ENCODE measurements around the gene IL11RA. TPM values are rescaled to one million over a fixed set of nuclear protein-coding genes. Genes with fewer than 3 reads are reported as not detected.

Gene IL11RA
- total RNA-seq: 1.8 and 4.7 TPM in 2 replicates

DNA sequence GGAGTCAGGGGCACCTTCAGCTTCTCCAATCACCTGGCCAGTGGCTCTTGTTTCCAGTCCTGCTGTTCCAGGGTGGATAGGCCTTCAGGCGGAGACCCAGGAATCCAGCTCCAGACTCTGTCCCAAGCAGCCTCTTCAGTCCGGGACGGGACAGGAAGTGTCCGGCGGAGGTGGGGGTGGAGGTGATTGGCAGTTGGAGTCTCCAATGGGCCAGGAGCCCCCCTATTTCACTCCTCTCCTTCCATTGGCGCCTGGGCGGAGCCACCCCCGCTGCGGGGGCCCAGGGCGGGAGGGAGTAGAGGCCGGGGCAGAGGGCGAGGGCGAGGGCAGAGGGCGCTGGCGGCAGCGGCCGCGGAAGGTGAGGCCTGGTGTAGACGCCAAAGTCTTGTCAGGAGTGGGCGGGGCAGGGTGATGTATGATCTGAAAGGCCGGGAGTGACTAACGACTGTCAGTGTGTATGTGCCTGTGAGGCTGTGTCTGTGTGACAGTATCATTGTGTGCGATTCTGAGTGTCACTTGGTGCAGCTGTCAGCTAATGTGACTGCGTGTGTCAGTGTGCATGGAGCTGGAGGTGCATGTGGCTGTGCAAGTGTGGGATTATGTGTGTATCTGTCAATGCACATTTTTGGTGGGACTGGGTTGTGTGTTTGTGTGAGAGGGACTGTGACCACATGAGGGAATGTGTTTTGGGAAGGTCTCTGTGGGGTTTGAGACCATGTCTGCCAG lies at the start of gene IL11RA:
Gene IL11RA (plus strand): TSS at position 310 of the 726 bp plus-strand sequence. CDS start 3,033 bp downstream, outside the sequence.
- no peak for DNase-seq (ENCODE audit: low read depth)
- TF ChIP-seq, protein P1, sequence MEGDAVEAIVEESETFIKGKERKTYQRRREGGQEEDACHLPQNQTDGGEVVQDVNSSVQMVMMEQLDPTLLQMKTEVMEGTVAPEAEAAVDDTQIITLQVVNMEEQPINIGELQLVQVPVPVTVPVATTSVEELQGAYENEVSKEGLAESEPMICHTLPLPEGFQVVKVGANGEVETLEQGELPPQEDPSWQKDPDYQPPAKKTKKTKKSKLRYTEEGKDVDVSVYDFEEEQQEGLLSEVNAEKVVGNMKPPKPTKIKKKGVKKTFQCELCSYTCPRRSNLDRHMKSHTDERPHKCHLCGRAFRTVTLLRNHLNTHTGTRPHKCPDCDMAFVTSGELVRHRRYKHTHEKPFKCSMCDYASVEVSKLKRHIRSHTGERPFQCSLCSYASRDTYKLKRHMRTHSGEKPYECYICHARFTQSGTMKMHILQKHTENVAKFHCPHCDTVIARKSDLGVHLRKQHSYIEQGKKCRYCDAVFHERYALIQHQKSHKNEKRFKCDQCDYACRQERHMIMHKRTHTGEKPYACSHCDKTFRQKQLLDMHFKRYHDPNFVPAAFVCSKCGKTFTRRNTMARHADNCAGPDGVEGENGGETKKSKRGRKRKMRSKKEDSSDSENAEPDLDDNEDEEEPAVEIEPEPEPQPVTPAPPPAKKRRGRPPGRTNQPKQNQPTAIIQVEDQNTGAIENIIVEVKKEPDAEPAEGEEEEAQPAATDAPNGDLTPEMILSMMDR (conservative IDR thresholded peaks at IDR 0.05; ENCODE audit: low read depth, low read length): no peak
- H3K4me3 ChIP-seq (ENCODE audit: low read depth, low read length): peak within 1 kb of the TSS; percentile 62

DNA sequence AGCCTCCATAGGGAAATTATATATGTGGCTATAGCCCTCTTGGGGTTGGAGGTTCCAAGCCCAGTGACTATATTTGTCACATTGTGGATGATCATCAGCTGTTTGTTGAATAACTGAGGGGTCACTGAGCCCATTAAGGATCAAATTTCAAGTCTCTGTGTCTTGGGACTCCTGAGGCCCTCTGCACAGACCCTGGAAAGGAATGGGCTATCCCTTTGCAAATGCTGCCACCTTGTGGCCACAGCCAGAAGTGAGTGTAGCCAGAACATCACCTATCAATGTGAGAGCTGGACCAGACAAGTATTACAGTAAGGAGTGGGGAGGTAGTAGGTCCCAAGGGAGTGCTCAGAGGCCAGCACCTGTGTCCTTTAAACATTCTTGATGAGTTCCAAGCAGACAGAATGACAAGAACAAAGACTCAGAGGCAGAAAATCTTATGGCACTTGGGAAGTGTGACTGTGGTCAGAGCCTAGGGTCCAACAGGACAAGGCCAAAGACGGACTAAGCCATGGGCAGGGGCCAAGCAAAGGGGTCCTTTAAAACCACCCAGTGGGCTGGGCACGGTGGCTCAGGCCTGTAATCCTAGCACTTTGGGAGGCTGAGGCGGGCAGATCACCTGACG lies 48.3 kb upstream of the IL11RA start:
- TF ChIP-seq, protein P1 (conservative IDR thresholded peaks at IDR 0.05; ENCODE audit: low read depth, low read length): peak; percentile 96
- no peak for DNase-seq (ENCODE audit: low read depth)

DNA sequence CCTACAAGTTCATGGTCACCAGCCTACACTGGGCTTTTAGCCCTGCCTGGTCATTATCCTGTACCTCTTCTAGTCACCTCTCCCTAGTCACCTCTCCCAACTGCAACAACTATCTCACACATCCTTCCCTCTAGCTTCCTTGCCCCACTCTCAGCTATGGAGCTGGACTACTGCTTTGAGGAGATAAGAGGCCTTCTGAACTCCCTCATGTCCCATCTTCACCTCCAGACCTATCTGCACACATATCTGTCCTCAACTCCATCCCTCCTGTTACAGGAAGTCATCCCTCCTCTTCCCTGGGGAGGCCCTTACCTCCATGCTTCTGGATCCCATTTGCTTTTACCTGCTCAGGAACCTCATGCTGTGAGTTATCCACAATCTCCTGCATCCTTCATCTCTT lies 45.8 kb upstream of the IL11RA start:
- H3K4me3 ChIP-seq (ENCODE audit: low read depth, low read length): no peak overlapping the region
- DNase-seq (ENCODE audit: low read depth): no peak
- TF ChIP-seq, protein P1 (conservative IDR thresholded peaks at IDR 0.05; ENCODE audit: low read depth, low read length): no peak

More for the DNA sequence above, 48.3 kb upstream of the IL11RA start:
- H3K4me3 ChIP-seq (ENCODE audit: low read depth, low read length): no peak overlapping the region

DNA sequence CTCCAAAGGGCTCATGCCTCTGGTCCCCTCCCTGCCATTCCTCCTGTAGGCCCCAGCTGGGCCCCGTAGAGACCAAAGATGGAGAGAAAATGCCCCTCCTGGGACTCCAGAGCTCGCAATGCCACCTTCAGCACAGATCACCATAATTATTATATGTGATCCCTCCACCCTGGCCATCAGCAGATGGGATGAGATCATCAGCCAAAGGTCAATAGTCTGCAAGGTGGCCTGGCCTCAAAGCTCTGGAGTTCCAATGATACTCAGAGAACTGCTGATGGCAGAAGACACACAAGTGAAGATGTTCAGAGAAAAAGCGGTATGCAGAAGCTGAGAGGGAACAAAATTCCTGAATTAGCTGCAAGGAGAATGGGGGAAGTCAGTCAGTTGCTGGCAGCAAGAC lies 45.1 kb upstream of the IL11RA start:
- no peak overlapping the region for H3K4me3 ChIP-seq (ENCODE audit: low read depth, low read length)
- no peak for DNase-seq (ENCODE audit: low read depth)
- TF ChIP-seq, protein P1 (conservative IDR thresholded peaks at IDR 0.05; ENCODE audit: low read depth, low read length): no peak

GRCh38 chr9:34607331-34607730 lies 44.7 kb upstream of the IL11RA start:
- DNase-seq (ENCODE audit: low read depth): no peak
- TF ChIP-seq, protein P1 (conservative IDR thresholded peaks at IDR 0.05; ENCODE audit: low read depth, low read length): no peak
- no peak overlapping the region for H3K4me3 ChIP-seq (ENCODE audit: low read depth, low read length)

GRCh38 chr9:34610434-34611206 lies 41.4 kb upstream of the IL11RA start:
- no peak for DNase-seq (ENCODE audit: low read depth)
- TF ChIP-seq, protein P1 (conservative IDR thresholded peaks at IDR 0.05; ENCODE audit: low read depth, low read length): no peak
- peak overlapping the region; percentile 81 for H3K4me3 ChIP-seq (ENCODE audit: low read depth, low read length)
